Suppressor macrophage treated with lipopolysaccharide for 4 hours (primary cell): Measurements from ENCODE around the gene CLK3.

Experiments used
- DNase-seq: peaks from one replicate; pipeline ENCODE4 v3.0.0-alpha.2; 2020

CLK3 gene

GRCh38 chr15:74603789-74604705 lies 11.6 kb upstream of the CLK3 start:
- no peak for DNase-seq

GRCh38 chr15:74604983-74605794 lies 10.4 kb upstream of the CLK3 start:
- no peak for DNase-seq

GRCh38 chr15:74605795-74606150 lies 9.9 kb upstream of the CLK3 start:
- no peak for DNase-seq

- no peak for DNase-seq
Measured at GRCh38 chr15:74608786-74609185, 6.8 kb upstream of the CLK3 start.

- DNase-seq, result no peak
Measured at GRCh38 chr15:74609938-74610301, 5.7 kb upstream of the CLK3 start.

- no peak for DNase-seq
Measured at GRCh38 chr15:74610302-74610951, 5.2 kb upstream of the CLK3 start.

- DNase-seq, result no peak
Measured at GRCh38 chr15:74611341-74611740, 4.3 kb upstream of the CLK3 start.

- DNase-seq, result no peak
Measured at GRCh38 chr15:74611834-74612233, 3.8 kb upstream of the CLK3 start.

- no peak for DNase-seq
Measured at GRCh38 chr15:74612677-74613076, 3.0 kb upstream of the CLK3 start.

GRCh38 chr15:74613089-74613952 lies 2.3 kb upstream of the CLK3 start:
- no peak for DNase-seq

GRCh38 chr15:74613953-74614743 lies 1.5 kb upstream of the CLK3 start:
- no peak for DNase-seq

GRCh38 chr15:74614744-74615507 lies 710 bp upstream of the CLK3 start:
- DNase-seq, result peak; percentile 87

- DNase-seq, result peak; percentile 83
Measured at GRCh38 chr15:74616366-74616939, 817 bp downstream of the CLK3 start.

- no peak for DNase-seq
Measured at GRCh38 chr15:74616996-74617395, 1.4 kb downstream of the CLK3 start.

GRCh38 chr15:74618841-74619596 lies 3.4 kb downstream of the CLK3 start:
- DNase-seq, result no peak

- no peak for DNase-seq
Measured at GRCh38 chr15:74619916-74620635, 4.4 kb downstream of the CLK3 start.

- peak; percentile 82 for DNase-seq
Measured at GRCh38 chr15:74620636-74621545, 5.3 kb downstream of the CLK3 start.

- DNase-seq, result no peak
Measured at GRCh38 chr15:74621546-74621920, 5.9 kb downstream of the CLK3 start.
